Neural cell (in vitro differentiated cells): ENCODE data around the gene INPP5D. TPM values are rescaled to one million over a fixed set of nuclear protein-coding genes. Genes with fewer than 3 reads are reported as not detected.

Experiments
- H2AFZ ChIP-seq: fragments of 200-600, 300-800 bp; sonication (generic), shearing (Covaris generic); 2 replicates; pipeline ENCODE4 v1.6.0; 2014; ENCODE audit warnings: low read depth, mild to moderate bottlenecking, antibody characterized with exemption, low read length, moderate library complexity
- H3F3A ChIP-seq: fragments of 200-600 bp; shearing (Covaris generic); 2 replicates; pipeline ENCODE4 v1.6.1; 2016; ENCODE audit warnings: mild to moderate bottlenecking, moderate library complexity, mixed read lengths, antibody characterized with exemption, low read length; ENCODE audit not compliant: insufficient read depth, poor library complexity, severe bottlenecking
- H3K27ac ChIP-seq: fragments of 200-600, 300-800 bp; sonication (generic), shearing (Covaris generic); 2 replicates; pipeline ENCODE4 v1.5.1; 2014; ENCODE audit warnings: mild to moderate bottlenecking, low read length, moderate library complexity
- H3K27me3 ChIP-seq: fragments of 300-800, 200-600 bp; sonication (generic), shearing (Covaris generic); 2 replicates; pipeline ENCODE4 v1.6.0; 2014; ENCODE audit warnings: mild to moderate bottlenecking, low read depth, low read length, moderate library complexity; ENCODE audit not compliant: insufficient read depth
- H3K36me3 ChIP-seq: fragments of 300-800, 200-600 bp; sonication (generic), shearing (Covaris generic); 2 replicates; pipeline ENCODE4 v1.5.1; 2014; ENCODE audit warnings: mild to moderate bottlenecking, antibody characterized with exemption, low read length, moderate library complexity; ENCODE audit not compliant: insufficient read depth
- H3K4me2 ChIP-seq: fragments of 300-800, 200-600 bp; sonication (generic), shearing (Covaris generic); 2 replicates; pipeline ENCODE4 v1.6.0; 2014; ENCODE audit warnings: mild to moderate bottlenecking, low read length
- H3K4me3 ChIP-seq: fragments of 300-800, 200-600 bp; sonication (generic), shearing (Covaris generic); 2 replicates; pipeline ENCODE4 v1.5.1; 2014; ENCODE audit warnings: mild to moderate bottlenecking, low read length, moderate library complexity
- H3K79me2 ChIP-seq: fragments of 200-600 bp; shearing (Covaris generic); replicated peaks from 2 replicates; pipeline ENCODE4 v1.6.0; 2014; ENCODE audit warnings: mild to moderate bottlenecking, low read length, moderate library complexity; ENCODE audit not compliant: insufficient read depth
- H3K9ac ChIP-seq: fragments of 300-800, 200-600 bp; sonication (generic), shearing (Covaris generic); 2 replicates; pipeline ENCODE4 v1.6.1; 2016; ENCODE audit warnings: mild to moderate bottlenecking, low read length, mixed read lengths
- H3K9me2 ChIP-seq: fragments of 200-600 bp; shearing (Covaris generic); 2 replicates; pipeline ENCODE4 v1.6.1; 2016; ENCODE audit warnings: mild to moderate bottlenecking, low read length, mixed read lengths; ENCODE audit not compliant: insufficient read depth
- H3K9me3 ChIP-seq: fragments of 200-600, 300-800 bp; sonication (generic), shearing (Covaris generic); 2 replicates; pipeline ENCODE4 v1.6.1; 2016; ENCODE audit warnings: mild to moderate bottlenecking, mixed run types, low read length, moderate library complexity, mixed read lengths
- H4K20me1 ChIP-seq: fragments of 200-600 bp; shearing (Covaris generic); 2 replicates; pipeline ENCODE4 v1.6.1; 2016; ENCODE audit warnings: mild to moderate bottlenecking, mixed run types; ENCODE audit not compliant: insufficient read depth
- CTCF ChIP-seq: fragments of 450-650 bp; IDR thresholded peaks from 2 replicates; pipeline ENCODE4 v1.5.1; 2014; ENCODE audit warnings: antibody characterized with exemption, mild to moderate bottlenecking, moderate library complexity; ENCODE audit not compliant: poor library complexity, severe bottlenecking
- EP300 ChIP-seq: fragments of 450-650 bp; conservative IDR thresholded peaks from 2 replicates; pipeline ENCODE4 v1.6.1; 2014; ENCODE audit warnings: antibody characterized with exemption, mild to moderate bottlenecking, moderate library complexity; ENCODE audit not compliant: poor library complexity, severe bottlenecking
- EZH2 ChIP-seq: fragments of 200-600, 300-800 bp; shearing (Covaris generic), sonication (generic); IDR thresholded peaks from 2 replicates; pipeline ENCODE4 v1.6.1; 2014; ENCODE audit warnings: antibody characterized with exemption, low read length, borderline replicate concordance, mild to moderate bottlenecking; ENCODE audit not compliant: insufficient read depth, poor library complexity, severe bottlenecking
- MXI1 ChIP-seq: fragments of 450-650 bp; conservative IDR thresholded peaks from 2 replicates; pipeline ENCODE4 v1.6.1; 2014; ENCODE audit warnings: antibody characterized with exemption, mild to moderate bottlenecking; ENCODE audit not compliant: poor library complexity, severe bottlenecking
- POLR2AphosphoS5 ChIP-seq: IDR thresholded peaks from 2 replicates; pipeline ENCODE4 v1.6.1; 2012
- RAD21 ChIP-seq: fragments of 450-650 bp; conservative IDR thresholded peaks from 2 replicates; pipeline ENCODE4 v1.6.1; 2014; ENCODE audit warnings: antibody characterized with exemption, mild to moderate bottlenecking, moderate library complexity
- REST ChIP-seq: IDR thresholded peaks from 2 replicates; pipeline ENCODE4 v1.6.1; 2012; ENCODE audit warnings: borderline replicate concordance
- SMC3 ChIP-seq: fragments of 450-650 bp; conservative IDR thresholded peaks from 2 replicates; pipeline ENCODE4 v1.6.1; 2014; ENCODE audit warnings: antibody characterized with exemption, mild to moderate bottlenecking, moderate library complexity; ENCODE audit not compliant: poor library complexity
- TAF1 ChIP-seq: IDR thresholded peaks from 2 replicates; pipeline ENCODE4 v1.6.1; 2012; ENCODE audit warnings: low read depth
- polyA plus RNA-seq: library from polyadenylated mRNA; depleted of rRNA; stranded (reverse); fragments of >200 nt; gene quantifications from 2 replicates; pipeline ENCODE4 v1.2.3, GENCODE V29; 2014

The INPP5D gene
- polyA plus RNA-seq, 1 donor from 2014 or later, result not detected

GRCh38 chr2:233115121-233115520, 55.0 kb downstream of the INPP5D start:
- H4K20me1 ChIP-seq, result no peaks in the 10 kb centered on the region
- H3K27ac ChIP-seq, result no peak overlapping the region
- H3K4me3 ChIP-seq, result no peak overlapping the region
- TF ChIP-seq REST (no peak), CTCF (no peak), RAD21 (no peak), TAF1 (no peak), POLR2AphosphoS5 (no peak), EP300 (no peak), SMC3 (no peak), EZH2 (no peak), MXI1 (no peak)
- no peak overlapping the region for H2AFZ ChIP-seq
- no peak overlapping the region for H3K9ac ChIP-seq
- no peaks in the 10 kb centered on the region for H3K79me2 ChIP-seq
- no peaks in the 10 kb centered on the region for H3K36me3 ChIP-seq
- no peaks in the 10 kb centered on the region for H3K9me3 ChIP-seq
- no peaks in the 10 kb centered on the region for H3F3A ChIP-seq
- no peaks in the 10 kb centered on the region for H3K9me2 ChIP-seq
- H3K27me3 ChIP-seq, result no peaks in the 10 kb centered on the region
- no peak overlapping the region for H3K4me2 ChIP-seq

GRCh38 chr2:233115741-233116140, 55.6 kb downstream of the INPP5D start:
- H3K4me3 ChIP-seq, result no peak overlapping the region
- H3F3A ChIP-seq, result no peaks in the 10 kb centered on the region
- TF ChIP-seq EP300 (no peak), SMC3 (no peak), CTCF (no peak), TAF1 (no peak), REST (no peak), RAD21 (no peak), MXI1 (no peak), EZH2 (no peak), POLR2AphosphoS5 (no peak)
- no peaks in the 10 kb centered on the region for H3K9me2 ChIP-seq
- no peaks in the 10 kb centered on the region for H3K9me3 ChIP-seq
- no peak overlapping the region for H3K9ac ChIP-seq
- H3K27ac ChIP-seq, result no peak overlapping the region
- no peak overlapping the region for H3K4me2 ChIP-seq
- no peaks in the 10 kb centered on the region for H4K20me1 ChIP-seq
- no peaks in the 10 kb centered on the region for H3K79me2 ChIP-seq
- no peaks in the 10 kb centered on the region for H3K27me3 ChIP-seq
- H2AFZ ChIP-seq, result no peak overlapping the region
- H3K36me3 ChIP-seq, result no peaks in the 10 kb centered on the region
